SW 1271 (cell line): ENCODE data around the gene AFAP1.

ENCODE experiments used
- DNase-seq, 2 experiments: peaks; one replicate each; lab custom pipeline; 2025; lab: John Stamatoyannopoulos, UW

AFAP1 gene

DNA sequence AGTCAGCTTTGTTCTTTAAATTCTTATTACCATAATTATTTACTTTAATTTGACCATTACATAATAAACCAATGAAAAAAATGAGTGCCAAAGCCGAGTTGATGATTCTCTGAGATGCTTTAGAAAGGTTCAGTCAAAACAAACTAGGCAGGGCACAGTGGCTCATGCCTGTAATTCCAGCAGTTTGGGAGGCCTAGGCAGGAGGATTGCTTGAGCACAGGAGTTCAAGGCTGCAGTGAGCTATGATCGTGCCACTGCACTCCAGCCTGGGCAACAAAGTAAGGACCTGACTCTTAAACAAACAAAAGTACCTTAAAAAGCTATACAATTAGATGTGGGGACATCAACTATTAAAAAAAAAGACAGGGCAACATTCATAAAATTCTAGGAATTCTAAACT, 75.0 kb downstream of the AFAP1 start:
- DNase-seq: no peak

DNA sequence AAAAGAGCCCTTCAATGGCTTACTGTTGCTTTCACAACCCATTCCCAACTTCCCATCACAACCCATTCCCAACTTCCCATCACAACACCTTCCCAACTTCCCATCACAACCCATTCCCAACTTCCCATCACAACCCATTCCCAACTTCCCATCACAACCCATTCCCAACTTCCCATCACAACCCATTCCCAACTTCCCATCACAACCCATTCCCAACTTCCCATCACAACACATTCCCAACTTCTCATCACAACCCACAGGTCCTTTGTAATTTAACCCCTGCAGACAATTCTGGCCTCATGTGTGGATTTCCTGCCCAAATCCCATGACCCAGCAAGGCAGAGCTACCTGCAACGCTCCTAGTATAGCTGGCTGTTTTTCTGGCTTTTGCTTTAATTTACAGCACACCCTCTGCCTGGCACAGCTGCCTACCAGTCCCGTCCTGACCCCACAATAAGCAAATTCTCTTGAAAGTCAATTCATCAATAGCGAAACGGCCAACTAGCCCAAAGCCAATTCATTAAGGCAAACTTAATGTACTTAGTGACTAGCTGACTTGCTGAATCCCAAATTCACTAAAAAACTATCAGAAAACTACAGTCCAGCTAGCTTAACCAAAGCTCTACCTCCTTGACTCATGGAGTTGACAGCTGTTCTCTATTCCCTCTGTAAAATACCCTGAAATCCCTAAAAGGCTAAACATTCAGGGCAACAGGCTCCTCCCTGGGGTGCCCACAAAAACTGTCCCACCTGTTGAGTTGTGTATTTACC, 75.6 kb downstream of the AFAP1 start:
- DNase-seq: no peak

DNA sequence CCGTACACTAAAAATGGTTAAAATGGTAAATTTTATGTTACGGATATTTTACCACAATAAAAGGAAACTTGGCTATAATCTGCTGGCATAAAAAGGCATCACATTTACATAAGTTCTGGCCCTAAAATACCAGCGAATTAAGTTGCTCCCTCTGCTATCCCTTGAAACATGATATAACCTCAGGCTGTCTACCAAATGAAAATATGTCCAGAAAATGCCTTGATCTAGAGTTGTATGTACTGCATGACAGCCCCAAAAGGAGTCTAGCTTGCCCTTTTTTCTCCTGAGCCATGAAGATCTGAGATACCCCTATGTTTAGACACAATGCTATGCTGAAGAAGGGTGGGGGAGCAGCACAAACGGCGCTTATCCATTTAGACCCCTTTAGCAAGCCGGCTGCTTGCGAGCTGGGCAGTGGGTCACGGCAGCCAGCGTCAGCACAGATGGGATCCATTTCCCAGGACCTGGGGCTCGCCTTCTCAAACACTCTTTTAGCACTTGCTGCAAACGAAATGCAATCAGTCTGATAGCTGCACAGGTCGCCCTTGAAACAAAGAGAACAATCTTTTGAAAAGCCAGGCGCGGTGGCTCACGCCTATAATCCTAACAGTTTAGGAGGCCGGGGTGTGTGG, 77.0 kb downstream of the AFAP1 start:
- no peak for DNase-seq

DNA sequence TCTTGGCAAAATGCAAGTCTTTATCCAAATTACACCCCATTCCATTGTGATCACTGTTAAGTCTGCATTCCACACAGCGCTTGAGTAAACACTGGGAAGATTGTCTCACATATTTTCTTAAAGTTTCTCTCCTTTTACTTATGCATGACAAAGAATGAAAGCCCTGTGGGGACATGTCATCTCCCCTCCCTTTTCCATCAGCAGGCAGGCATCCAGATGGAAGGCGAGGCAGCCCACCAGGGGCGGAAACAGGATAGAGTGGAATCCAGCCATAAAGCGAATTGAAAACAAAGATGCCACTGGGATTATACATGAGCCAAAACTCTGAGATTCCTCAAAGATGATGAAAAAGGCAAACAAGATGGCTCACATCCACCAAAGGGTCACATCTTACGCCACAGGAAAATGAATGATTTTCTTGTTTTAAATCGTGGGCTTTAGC, 78.2 kb downstream of the AFAP1 start:
- no peak for DNase-seq

DNA sequence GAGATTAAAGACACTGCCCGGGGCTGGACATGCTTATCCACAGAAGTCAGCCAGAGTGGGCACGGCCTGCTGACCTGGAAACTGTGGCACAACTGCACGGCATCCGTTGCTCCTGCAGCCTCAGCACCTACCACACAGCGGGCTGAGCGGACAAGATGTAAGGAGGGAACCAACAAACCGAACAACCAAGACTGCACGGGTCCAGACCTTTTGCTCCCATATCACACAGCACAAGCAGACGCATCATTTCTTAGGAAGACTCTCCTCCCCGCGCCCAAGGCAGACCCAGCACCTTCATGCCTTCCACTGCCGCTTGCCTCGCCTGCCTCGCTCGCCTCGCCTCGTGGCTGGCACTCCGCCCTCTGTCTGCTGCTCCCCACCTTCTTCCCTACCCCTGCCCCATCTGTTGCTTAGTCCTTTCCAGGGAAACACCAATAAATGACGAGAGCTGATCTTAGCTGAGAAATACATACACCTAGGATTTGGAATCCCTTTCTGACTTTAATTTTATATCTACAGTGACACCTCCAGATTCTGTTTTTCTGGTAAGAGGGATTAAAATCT, 79.0 kb downstream of the AFAP1 start:
- DNase-seq: no peak

DNA sequence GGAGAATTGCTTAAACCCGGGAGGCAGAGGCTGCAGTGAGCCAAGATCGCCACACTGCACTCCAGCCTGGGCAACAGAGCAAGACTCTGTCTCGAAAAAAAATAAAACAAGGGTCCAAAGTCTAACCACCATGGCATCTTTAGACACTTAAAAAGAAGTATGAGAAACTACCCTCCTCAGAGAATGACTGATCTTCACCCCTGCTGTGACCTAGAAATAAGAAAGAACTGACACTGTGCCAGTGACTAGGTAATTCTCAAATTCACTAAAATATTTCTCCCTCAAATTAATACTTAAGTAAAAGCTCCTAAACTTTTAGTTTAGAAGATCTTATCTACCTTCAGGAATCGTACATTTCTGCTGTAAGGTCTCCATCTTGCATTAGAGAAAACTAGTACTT, 80.3 kb downstream of the AFAP1 start:
- DNase-seq: no peak

DNA sequence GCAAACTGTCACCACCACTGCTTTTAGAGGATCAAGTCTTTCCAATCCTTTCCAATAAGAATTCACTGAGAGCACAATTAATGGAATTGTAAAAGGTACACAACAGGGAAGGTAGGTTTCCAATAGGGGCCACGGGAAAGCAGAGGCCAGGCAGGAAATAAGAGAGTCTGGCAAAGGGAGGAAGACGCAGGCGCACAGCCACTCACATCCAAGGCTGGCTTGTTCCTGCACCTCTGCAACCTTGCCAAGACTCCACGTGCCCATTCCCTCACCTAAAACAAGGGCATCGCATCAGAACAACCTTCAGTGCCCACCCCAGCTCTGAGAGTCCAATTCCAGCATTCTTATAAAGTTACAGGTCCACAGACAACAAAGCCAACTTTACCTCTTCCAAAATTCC, 81.2 kb downstream of the AFAP1 start:
- DNase-seq: no peak

DNA sequence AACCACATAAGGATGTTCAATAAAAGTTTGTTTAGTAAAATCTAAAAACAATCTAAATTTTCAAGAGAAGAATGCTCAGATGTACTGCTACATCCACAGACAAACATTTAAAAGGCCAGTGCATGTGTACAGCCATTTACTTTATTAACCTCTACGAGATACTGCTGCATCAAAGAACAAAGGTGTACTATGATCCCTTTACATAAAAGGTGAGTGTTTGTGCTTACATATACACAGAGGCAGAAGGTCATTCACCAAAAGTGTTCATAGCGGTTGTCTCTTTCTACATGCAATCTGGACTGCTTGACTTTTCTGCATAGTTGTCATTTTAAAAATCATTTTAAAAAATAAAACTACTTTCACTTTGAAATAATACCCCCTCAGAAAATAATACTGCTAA, 81.7 kb downstream of the AFAP1 start:
- no peak for DNase-seq

DNA sequence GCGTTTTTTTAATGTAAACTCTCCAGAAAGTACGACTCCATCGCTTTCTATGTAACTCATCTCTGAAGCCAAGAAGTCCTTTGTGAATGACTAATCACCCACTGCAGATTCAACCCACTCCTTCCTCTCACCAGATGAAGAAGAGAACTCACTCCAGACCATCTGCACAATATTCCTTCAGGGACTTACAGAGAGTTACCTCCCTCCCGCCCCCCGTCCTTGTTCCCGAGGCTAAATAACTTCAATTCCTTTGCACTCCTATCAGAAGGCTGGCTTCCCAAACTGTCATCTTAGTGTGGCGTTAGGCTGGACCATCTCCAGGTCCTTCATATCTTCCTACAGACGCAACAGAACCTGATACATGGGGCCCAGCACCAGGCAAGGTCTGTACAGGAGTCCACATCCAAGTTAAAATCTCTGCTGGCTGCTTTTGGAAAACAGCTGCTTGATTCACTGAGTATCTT, 82.4 kb downstream of the AFAP1 start:
- no peak for DNase-seq

DNA sequence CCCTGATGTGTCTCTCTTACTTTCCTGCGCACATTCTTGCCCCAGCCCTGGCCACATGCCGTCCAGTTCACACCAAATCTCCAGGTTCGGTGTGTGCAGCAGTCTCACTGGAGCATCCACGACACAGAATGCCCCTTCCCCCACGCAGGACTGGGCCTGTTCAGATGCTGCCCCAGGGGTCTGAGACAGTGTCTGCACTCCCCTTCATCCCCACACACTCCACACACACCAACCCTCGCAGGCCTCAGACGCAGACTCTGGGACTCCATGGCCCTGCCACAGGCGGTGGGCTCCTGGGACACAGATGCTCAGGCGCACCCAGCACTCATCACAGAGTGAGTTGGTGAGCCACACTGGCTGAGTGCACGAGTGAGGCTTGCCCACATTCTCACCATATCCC, 83.9 kb downstream of the AFAP1 start:
- DNase-seq: no peak

DNA sequence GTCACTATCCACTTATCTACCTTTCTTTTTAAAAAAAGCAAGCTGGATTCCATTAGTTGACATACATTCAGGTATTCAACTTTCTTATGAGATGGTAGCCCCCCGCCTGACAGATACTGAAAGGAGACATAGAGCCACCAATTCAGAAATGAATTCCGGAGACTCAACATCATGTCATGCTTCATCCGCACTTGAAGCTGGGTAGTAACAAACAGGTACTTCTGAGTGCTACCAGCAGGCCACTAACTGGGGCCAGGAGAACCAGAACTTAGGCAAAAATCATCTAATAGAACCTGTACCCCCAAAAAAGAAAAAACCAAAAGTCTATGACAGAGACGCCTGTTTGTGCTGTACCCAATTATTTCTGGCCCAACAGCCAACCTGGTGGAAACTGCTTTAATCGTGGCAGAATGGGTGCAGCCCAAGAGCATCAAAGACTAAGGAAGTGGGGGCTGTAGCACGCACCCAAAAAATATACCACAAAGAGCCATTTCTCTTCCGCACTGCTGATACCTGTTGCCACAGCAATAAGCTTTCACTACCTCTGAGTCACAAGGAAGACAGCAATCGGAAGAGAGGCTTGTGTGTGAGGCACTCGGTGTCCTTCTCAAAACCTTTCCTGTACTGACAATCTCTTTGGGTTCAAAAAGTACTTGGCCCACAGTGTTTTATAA, 84.8 kb downstream of the AFAP1 start:
- no peak for DNase-seq

DNA sequence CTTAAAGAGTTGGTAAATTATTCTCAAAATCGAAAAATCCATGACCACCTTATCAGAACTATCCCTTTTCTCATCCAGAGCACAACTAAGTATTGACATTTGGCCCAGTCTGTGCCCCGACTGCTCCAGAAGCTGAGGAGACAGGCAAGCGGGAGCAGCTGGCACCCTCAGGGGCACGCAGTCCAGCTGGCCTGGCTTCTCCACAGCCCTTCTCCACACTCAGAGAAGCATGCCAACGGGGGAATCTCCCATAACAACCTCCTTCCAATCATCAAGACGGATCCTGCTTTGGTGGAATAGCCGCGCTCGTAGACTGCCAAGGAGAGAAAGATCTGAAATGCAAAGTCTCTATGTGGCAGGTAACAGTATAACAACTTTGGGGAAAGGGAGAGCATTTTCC, 85.4 kb downstream of the AFAP1 start:
- DNase-seq: no peak

DNA sequence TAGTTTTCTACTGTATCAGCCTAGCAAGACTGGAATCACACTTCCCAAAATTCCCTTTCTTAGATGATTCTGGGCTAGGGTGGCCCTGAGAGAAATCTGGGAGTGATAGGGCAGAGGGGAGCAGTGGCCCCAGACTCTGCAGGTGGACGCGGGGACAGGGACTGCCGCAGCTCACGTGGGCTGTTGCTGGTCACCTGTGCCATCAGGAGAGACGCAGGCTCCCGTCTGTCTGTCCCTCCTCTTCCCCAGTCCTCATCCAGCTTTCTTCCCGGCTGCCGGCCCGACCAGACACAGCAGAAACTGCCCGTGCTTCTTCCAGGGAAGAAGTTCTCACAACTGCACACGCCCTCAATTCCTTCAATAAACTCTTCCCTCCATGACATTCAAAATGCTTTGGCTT, 86.4 kb downstream of the AFAP1 start:
- no peak for DNase-seq

DNA sequence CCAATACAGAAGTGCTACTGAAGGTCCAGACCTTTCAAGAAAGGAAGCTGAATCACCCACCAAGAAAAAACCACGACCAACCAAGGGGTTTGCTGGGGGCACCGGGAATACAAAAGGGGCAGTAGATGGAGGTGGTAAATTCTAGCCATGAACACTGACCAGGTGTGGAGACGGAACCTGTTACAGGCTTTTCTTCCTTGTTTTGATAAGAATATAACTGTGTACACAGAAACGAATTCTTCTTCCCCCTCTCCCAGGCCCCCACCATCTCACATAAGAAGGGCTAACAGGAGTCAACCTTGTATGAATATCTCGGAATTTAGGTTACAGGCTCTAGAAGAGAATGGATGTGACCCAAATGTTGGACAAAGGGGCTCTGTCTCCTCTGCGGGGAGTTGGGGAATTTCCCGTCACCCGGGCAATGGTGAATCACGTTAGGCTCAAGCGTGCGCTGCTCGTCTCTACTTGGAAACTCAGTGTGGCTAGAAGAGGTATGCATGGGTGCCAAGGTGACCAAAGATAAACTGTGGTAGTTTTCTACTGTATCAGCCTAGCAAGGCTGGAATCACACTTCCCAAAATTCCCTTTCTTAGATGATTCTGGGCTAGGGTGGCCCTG, 87.0 kb downstream of the AFAP1 start:
- no peak for DNase-seq

DNA sequence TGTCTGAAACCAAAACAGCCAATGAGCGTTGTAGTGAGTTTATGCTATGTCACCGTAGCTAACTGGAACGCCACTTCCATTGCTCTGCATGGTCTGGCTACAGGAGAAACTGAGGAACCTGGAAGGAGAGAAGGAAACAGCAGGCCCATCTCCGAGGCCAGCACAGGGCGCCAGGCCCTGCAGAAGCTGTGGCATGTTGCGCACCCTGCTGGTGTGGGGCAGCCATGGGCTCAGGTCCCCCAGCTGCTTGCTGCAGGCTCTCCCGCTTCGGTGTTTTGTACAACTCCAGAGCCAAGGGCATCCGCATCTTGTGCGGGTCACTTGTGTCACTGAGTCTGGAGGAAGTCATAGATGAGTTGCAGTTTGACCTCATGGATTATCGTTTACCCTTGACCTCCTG, 89.2 kb downstream of the AFAP1 start:
- DNase-seq: no peak

DNA sequence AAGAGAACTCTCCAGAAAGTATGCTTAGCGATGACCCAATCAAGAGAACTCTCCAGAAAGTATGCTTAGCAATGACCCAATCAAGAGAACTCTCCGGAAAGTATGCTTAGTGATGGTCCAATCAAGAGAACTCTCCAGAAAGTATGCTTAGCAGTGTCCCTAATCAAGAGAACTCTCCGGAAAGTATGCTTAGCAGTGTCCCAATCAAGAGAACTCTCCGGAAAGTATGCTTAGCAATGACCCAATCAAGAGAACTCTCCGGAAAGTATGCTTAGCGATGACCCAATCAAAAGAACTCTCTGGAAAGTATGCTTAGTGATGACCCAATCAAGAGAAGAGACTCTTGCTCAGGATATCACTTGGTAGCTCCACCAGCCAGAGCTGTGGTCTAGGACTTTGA, 92.5 kb downstream of the AFAP1 start:
- no peak for DNase-seq

DNA sequence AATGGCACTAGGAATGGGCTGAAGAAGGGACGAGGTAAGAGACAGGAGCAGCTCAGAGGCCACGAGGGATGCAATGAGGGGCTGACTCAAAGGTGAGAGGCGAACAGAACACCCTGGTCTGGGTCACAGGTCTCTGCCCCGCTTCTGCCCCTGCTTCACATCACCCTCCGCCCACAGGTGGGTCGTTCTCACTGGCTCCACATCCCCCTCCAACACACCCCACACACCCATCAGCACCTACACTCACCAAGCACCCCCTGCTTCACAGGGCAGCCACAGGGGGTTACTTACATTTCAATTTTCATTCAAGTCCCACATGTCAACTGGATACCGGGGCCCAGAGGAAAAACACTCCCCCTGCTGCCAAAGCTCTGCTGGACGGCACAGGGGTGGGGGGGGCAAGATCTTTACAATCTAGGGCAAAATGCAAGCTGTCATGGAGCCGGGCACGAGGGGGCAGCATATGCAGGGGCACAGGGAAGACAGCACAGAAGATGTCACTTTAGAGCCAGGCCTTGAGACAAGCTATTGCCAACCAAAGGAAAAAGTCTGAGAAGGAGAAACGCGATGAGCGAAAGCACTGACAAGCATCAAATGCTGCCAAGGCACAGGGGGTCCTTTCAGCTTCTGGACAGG, 94.0 kb downstream of the AFAP1 start:
- DNase-seq: no peak

DNA sequence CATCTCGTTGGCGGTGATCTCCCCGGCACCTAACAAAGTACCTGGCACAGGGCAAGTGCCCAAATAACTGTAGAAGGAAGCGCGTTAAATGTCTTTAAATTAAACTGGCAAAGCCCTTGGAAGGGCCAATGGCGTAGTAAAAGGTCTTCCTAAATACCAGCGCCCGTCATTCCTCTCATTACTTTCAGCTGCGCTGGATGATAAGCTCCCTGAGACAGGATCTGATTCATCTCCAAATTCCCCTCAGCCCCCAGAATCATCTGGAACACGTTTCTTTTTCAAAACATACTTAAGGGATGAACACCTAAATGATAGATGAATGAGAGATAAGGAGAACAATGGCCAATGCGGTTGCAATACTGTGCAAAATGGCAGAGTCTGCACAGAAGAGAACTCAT, 95.1 kb downstream of the AFAP1 start:
- peak; percentile 74 to 88 for DNase-seq

DNA sequence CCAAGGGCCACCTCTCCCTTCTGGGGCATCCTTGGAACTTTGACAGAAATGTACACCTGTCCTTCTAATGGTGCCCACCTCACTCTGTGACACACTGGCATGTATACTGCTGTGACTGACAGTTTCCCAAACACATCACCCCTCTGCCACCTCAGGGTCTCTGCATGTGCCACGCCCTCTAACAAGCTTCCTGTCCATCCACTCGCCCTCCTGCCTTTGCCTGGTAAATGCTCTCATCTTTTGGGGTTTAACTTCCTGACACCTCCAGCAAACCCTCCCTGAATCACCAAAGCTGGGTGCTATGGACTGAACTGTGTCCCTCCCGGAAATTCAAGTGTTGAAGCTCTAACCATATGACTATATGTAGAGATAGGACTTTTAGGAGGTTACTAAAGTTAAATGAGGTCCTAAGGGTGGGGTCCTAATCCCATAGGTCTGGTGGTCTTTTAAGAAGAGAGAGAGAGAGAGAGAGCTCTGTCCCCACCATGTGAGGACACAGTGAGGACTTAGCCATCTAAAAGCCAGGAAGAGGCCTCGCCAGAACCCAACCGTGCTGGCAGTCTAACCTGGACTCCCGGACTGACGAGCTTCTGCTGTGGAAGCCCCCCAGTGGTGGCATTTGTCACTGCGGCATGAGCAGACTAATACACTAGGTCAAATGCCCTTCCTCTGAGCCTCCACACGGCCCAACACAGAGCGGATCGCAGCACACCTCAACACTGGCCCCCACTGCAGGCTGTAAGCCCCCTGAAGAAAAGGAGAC, 95.6 kb downstream of the AFAP1 start:
- DNase-seq: peak; percentile 47 to 80

DNA sequence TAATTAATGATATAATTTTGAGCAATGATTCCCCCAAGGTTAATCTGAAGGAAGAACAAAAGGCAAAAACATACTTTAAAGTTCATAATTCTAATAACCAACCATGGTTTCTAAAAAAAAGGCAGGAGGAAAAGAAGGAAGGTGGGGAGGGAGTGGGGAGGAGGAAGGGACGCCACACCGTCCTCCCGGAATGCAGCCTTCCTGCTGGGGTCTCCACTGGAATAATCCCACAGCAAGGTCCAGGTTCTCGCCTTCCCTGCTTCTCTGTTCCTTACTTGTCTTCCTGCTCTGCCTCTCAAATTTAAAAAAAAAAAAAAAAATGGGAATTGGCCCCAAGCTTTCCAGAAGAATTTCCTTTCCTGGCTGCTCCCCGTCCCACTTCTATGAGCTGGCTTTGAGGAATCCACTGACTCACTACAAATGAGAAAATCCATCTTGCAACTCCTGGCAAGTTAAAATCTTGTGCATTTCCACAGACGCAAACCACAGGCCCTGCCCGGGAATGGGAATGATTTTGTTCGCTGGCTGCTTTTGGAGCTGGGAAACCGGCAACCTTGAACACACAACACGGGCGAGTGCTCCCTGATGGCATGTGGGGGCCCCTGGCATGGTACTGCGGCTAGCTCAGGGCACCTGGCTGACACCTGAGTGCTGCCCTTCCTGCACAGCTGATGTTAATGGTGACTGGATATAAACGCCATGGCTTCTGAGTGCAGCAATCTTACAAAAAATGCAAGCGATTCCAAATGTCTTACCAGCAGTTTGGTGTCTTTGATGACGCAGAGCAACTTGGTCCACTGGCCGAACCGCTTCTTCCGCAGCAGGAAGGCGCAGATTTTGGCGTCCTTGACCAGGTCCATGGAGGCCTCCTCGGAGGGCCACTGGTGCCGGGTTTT, 97.0 kb downstream of the AFAP1 start:
- peak; percentile 91 to 95 for DNase-seq
